Measurements from ENCODE around the gene WDR12. TPM values are rescaled to one million over a fixed set of nuclear protein-coding genes. Genes with fewer than 3 reads are reported as not detected.

Gene WDR12
- total and polyA plus RNA-seq, 12 donors: 12.4 to 68.7 (median 38.3) TPM

DNA sequence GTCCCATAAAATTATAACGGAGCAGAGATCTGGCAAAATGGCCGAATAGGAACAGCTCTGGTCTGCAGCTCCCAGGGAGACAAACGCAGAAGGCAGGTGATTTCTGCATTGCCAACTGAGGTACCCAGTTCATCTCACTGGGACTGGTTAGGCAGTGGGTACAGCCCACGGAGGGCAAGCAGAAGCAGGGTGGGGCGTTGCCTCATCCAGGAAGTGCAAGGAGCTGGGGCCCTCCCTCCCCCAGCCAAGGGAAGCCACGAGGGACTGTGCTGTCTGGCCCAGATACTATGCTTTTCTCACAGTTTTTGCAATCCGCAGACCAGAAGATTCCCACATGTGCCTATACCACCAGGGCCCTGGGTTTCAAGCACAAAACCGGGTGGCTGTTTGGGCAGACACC, 62.7 kb downstream of the WDR12 start:
- no peak overlapping the region for H3K4me3 ChIP-seq
- 71 to 81% (median 79%) methylated on average over 7 to 8 of the region's 8 CpGs for WGBS, 4 donors
- H3K36me3 ChIP-seq (replicated peaks in 1 of 2): no peaks in the 10 kb centered on the region
- intact Hi-C loops (cut with DNase I): no loop called here
- no peak for TF ChIP-seq POLR2A (IDR thresholded peaks at IDR 0.05)
- TF ChIP-seq, protein P1, sequence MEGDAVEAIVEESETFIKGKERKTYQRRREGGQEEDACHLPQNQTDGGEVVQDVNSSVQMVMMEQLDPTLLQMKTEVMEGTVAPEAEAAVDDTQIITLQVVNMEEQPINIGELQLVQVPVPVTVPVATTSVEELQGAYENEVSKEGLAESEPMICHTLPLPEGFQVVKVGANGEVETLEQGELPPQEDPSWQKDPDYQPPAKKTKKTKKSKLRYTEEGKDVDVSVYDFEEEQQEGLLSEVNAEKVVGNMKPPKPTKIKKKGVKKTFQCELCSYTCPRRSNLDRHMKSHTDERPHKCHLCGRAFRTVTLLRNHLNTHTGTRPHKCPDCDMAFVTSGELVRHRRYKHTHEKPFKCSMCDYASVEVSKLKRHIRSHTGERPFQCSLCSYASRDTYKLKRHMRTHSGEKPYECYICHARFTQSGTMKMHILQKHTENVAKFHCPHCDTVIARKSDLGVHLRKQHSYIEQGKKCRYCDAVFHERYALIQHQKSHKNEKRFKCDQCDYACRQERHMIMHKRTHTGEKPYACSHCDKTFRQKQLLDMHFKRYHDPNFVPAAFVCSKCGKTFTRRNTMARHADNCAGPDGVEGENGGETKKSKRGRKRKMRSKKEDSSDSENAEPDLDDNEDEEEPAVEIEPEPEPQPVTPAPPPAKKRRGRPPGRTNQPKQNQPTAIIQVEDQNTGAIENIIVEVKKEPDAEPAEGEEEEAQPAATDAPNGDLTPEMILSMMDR (IDR thresholded peaks at IDR 0.05): no peak
- H3K9me3 ChIP-seq (replicated peaks in 1 of 3): no peaks in the 10 kb centered on the region
- DNase-seq: peak in 4 of 7 donors; percentile 11 to 29 (median 22)
- H3K27me3 ChIP-seq: no peaks in the 10 kb centered on the region
- H3K4me1 ChIP-seq (replicated peaks in 1 of 2): no peaks in the 10 kb centered on the region
- no peak overlapping the region for H3K27ac ChIP-seq

DNA sequence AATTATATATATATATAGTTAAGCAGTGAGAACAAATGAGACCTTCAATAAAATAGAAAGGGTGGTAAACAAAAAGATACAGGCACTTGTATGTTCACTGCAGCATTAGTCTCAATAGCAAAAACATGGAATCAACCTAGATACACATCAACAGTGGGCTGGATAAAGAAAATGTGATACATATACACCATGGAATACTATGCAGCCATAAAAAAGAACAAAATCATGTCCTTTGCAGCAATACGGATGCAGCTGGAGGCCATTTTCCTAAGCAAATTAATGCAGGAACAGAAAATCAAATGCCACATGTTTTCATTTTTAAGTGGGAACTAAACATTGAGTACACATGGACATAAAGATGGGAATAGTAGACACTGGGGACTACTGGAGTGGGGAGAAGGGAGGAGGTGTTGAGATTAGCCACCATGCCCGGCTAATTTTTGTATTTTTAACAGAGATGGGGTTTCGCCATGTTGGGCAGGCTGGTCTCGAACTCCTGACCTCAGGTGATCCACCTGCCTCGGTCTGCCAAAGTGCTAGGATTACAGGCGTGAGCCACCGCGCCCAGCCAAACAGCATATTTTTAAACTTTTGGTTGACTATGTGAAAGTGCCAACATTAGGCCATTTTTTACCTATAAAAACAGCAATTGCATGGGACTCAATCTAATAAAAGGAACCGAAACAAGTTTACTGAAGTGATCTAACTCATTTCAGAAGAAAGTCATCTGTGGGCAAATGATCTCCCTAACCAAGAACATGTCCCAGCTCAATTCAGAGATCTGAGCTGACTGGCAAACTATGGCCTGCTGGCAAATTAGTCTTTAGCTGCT, 63.6 kb downstream of the WDR12 start:
- intact Hi-C loops (cut with DNase I): no loop called here
- no peak for DNase-seq
- Histone ChIP-seq H3K4me3 (no peak overlapping the region), H3K27ac (no peak overlapping the region), H3K4me1 (replicated peaks in 1 of 2) (no peaks in the 10 kb centered on the region), H3K36me3 (replicated peaks in 1 of 2) (no peaks in the 10 kb centered on the region), H3K27me3 (no peaks in the 10 kb centered on the region), H3K9me3 (replicated peaks in 1 of 3) (no peaks in the 10 kb centered on the region)
- WGBS, 4 donors: 80 to 96% (median 88%) methylated on average over 9 of the region's 9 CpGs
- no peak for TF ChIP-seq POLR2A (IDR thresholded peaks at IDR 0.05)
- TF ChIP-seq, protein P1 (IDR thresholded peaks at IDR 0.05): no peak

DNA sequence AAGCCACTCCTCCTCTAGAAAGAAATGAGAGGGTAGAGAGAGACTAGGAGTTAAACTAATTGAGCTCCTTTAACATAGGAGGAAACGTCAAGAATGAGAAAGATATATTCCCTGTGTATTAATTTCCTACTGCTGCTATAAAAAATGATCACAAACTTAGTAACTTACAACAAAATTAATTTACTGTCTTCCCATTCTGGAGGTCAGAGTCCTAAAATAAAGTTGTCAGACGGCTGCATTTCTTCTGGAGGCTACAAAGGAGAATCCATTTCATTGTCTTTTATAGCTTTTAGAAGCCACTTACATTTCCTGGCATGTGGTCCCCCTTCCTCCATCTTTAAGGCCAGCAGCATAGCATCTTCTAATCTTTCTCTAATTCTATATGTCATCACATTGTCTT, 66.8 kb downstream of the WDR12 start:
- no peaks in the 10 kb centered on the region for H3K27me3 ChIP-seq
- no peak overlapping the region for H3K27ac ChIP-seq
- H3K36me3 ChIP-seq (replicated peaks in 1 of 2): no peaks in the 10 kb centered on the region
- no peak for DNase-seq
- TF ChIP-seq POLR2A (IDR thresholded peaks at IDR 0.05): no peak
- TF ChIP-seq, protein P1 (IDR thresholded peaks at IDR 0.05): no peak
- no peaks in the 10 kb centered on the region for H3K9me3 ChIP-seq (replicated peaks in 1 of 3)
- intact Hi-C loops (cut with DNase I): no loop called here
- 65 to 74% (median 72%) methylated on average over 2 of the region's 2 CpGs for WGBS, 4 donors
- no peak overlapping the region for H3K4me3 ChIP-seq
- H3K4me1 ChIP-seq (replicated peaks in 1 of 2): no peaks in the 10 kb centered on the region

DNA sequence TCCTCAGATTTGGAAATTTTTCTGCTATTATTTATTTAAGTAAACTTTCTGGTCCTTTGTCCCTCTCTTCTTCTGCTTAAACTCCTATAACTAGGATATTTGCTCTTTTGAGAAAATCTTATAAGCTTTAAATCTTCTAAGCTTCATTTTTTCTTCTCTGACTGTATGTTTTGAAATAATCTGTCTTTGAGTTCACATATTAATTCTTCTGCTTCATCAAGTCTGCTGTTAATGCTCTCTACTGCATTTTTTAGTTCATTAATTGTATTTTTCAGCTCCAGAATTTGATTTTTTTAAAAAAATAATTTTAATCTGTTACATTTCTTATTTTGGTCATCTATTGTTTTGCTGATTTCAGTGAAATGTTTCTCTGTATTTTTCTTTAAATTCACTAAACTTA, 68.8 kb downstream of the WDR12 start:
- H3K27ac ChIP-seq: no peak overlapping the region
- no peaks in the 10 kb centered on the region for H3K36me3 ChIP-seq (replicated peaks in 1 of 2)
- TF ChIP-seq, protein P1 (IDR thresholded peaks at IDR 0.05): no peak
- TF ChIP-seq POLR2A (IDR thresholded peaks at IDR 0.05): no peak
- no peak overlapping the region for H3K4me3 ChIP-seq
- H3K27me3 ChIP-seq: no peaks in the 10 kb centered on the region
- H3K9me3 ChIP-seq (replicated peaks in 1 of 3): no peaks in the 10 kb centered on the region
- no peak for DNase-seq
- no peaks in the 10 kb centered on the region for H3K4me1 ChIP-seq (replicated peaks in 1 of 2)
- intact Hi-C loops (cut with DNase I): no loop called here

All from adrenal gland (tissue), 12 donors.